ENCODE measurements around the gene PIEZO1. TPM values are rescaled to one million over a fixed set of nuclear protein-coding genes. Genes with fewer than 3 reads are reported as not detected.
A peak's percentile ranks its signal among the peaks of the same experiment; 100 is the strongest.

PIEZO1 gene
- total and polyA plus RNA-seq, 9 of the 15 experiments (the other 6 are each of a cell fraction or from before 2014, with no cell fraction given), result 3.6 to 432 (median 131) TPM

DNA sequence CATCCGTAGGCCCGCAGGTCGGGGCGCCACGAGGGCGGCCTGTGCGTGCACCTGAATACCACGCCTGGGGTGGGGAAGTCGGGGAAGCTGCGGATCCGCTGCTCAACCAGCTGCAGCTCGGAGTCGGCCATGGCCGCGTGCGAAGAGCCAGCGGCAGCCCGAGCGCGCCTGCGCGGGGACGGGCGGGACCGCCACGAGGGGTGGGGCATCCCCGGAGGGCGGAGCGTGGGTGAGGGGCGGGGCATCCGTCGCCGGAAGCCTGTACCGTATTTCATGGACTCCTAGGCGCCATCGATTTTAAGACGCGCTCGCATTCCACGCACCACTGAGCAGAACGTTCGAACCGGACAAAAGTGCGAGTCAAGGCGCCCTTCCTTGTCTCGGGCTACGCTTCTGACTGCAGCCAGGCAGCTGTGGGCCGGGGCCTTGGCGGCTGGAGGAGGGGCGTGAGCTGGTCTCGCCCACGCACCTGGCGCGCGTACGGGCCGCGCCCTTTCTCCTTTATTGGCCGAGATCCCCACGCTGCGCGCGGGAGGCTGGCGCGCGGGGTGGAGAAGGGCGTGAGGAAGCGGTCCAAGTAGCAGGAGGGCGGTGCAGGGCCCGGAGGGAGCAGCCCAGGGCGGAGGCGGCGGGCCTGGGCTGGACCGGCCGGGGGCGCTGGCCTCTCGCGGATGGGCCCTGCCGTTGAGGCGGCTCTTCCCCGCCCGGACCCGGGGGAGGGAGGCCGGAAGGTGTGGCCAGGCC, 26.9 kb upstream of the PIEZO1 start, which contains the start of gene APRT (continued):
- TF ChIP-seq ZBTB40 (IDR thresholded peaks at IDR 0.05), result peak; percentile 80
- TF ChIP-seq ZBTB40 (CRISPR knock-in tag; IDR thresholded peaks at IDR 0.05), result no peak
- TF ChIP-seq KLF6 (CRISPR knock-in tag; IDR thresholded peaks at IDR 0.05; ENCODE audit: borderline replicate concordance), result peak; percentile 55; the same call in 1 of the 2 replicates
- TF ChIP-seq SIN3B (IDR thresholded peaks at IDR 0.05; ENCODE audit: low read depth), result peak; percentile 59; the same call in 1 of the 2 replicates
- no peak for TF ChIP-seq ZNF668 (CRISPR knock-in tag; IDR thresholded peaks at IDR 0.05)
- peak; percentile 33; the same call in 1 of the 2 replicates for TF ChIP-seq ZBTB17 (CRISPR knock-in tag; IDR thresholded peaks at IDR 0.05)
- peak; percentile 88 for TF ChIP-seq TRIM28 (IDR thresholded peaks at IDR 0.05)
- peak; percentile 25; the same call in 1 of the 2 replicates for TF ChIP-seq LCOR (CRISPR knock-in tag; IDR thresholded peaks at IDR 0.05)
- peak; percentile 49 for TF ChIP-seq FUS (optimal IDR thresholded peaks at IDR 0.05; ENCODE audit: low read depth, low read length)
- TF ChIP-seq MTA3 (IDR thresholded peaks at IDR 0.05; ENCODE audit: borderline replicate concordance), result peak; percentile 95
- TF ChIP-seq HNRNPK (IDR thresholded peaks at IDR 0.05; ENCODE audit: low read depth, low read length, poor library complexity, severe bottlenecking), result peak; percentile 45
- peak; percentile 91; the same call in 1 of the 2 replicates for TF ChIP-seq ZBTB49 (CRISPR knock-in tag; IDR thresholded peaks at IDR 0.05; ENCODE audit: borderline replicate concordance)
- TF ChIP-seq ZNF24 (IDR thresholded peaks at IDR 0.05), result peak; percentile 25; the same call in 1 of the 2 replicates
- peak; percentile 71; the same call in 1 of the 2 replicates for TF ChIP-seq MXI1 (IDR thresholded peaks at IDR 0.05; ENCODE audit: low read depth, low read length)
- TF ChIP-seq CTBP1 (IDR thresholded peaks at IDR 0.05; ENCODE audit: borderline replicate concordance), result peak; percentile 96
- peak; percentile 91; the same call in 1 of the 2 replicates for TF ChIP-seq L3MBTL2 (IDR thresholded peaks at IDR 0.05)
- peak; percentile 10; the same call in 1 of the 2 replicates for TF ChIP-seq KLF16 (IDR thresholded peaks at IDR 0.05)
